Activated CD4-positive, CD25-positive, alpha-beta regulatory T cell treated with anti-CD3 and anti-CD28 coated beads, Interleukin-2, amount 50 U/mL, for 24 hours (primary cell): ENCODE data around the gene NRP2.
A peak's percentile ranks its signal among the peaks of the same experiment; 100 is the strongest.

Experiments
- ATAC-seq, 2 donors: fragments of 150-1000 bp; cut with Tn5 transposase; one replicate each; pipeline ENCODE4 v1.10.0; 2021; ENCODE audit warnings: mild to moderate bottlenecking in 1 of 2, moderate library complexity in 1 of 2

NRP2 gene

DNA sequence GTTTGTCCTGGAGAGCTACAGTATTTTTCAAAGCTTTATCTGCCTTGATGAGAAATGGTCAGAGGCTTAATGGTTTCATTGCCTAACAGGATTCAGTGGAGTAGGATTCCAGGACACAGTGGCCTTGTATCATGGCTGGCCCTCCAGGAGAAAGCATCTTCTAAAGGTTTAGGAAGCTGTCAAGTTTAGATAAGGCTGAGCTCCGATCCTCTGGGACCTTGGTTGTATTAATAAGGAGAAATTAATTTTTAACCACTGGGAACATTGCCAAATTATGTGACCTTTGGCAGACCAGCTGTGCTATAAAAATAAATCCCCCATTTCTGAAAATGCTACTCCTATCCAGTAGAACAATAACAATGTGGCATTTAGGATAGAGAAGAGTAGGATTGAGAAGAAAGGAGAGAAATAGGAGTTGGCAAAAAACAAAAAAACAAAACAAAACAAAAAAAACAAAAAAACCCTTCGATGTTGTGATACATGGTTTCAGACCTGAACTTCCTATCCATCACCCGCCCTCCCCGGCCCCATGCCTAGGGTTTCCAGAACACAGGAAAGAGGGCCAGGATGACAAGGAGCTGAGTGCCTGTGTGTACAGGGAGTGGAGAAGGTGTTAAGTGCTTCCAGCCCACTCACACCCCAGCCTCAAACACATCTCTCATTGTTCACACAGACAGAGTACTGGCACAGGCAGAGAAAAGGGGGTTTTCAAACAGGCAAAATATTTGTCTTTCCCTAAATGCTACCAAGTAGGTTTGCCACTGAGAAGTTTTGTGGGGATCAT, 6.3 kb downstream of the NRP2 start:
- no peak for ATAC-seq

- no peak for ATAC-seq
Observed at GRCh38 chr2:205689820-205690219, 7.5 kb downstream of the NRP2 start.

- ATAC-seq = no peak
Observed at GRCh38 chr2:205692104-205692503, 9.8 kb downstream of the NRP2 start.

DNA sequence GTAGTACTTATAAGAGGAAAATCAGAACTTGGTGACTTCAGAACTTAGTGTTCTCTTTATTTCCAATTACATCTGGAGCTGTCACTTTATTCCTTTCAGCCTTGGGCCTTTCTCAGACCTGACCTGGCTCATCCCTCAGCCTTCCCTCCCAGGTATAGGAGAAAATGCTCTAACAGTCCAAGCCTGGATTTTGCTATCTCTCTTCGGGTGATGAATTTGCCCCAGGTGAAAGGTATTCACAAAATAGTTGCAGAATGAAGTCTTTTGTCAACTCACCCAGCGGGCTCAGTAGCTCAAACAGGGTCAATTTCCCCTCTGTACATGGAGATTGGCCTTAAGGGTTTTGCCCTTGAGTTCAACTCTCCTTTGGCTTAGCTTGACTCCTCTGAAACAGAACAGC, 12.0 kb downstream of the NRP2 start:
- ATAC-seq = no peak

DNA sequence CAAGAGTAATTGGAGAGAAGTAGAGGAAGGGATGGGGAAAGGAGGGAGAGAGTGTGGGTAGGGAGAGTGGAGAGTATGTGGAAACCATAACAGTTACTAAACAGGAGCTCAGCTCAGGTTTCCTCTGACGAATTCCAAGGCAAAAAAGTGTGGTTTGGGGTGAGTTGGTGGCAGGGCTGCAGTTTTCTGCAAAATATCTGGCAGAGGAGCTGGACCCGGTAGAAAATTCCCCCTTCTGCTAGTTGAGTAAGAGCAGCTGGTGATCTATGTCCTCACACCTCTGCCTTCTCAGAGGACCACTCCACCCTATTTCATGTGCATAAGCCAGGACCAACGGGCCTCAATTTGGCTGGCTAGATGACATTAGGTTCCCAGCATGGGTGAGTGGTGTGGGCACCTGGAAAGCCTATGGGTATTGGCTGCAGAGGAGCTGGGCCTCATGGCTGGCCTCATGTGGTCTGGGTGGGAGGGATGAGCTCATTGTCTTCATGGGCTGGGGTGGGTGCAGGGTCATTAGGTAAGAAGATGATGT, 13.2 kb downstream of the NRP2 start:
- no peak for ATAC-seq

GRCh38 chr2:205696331-205696926, 14.1 kb downstream of the NRP2 start:
- no peak for ATAC-seq

DNA sequence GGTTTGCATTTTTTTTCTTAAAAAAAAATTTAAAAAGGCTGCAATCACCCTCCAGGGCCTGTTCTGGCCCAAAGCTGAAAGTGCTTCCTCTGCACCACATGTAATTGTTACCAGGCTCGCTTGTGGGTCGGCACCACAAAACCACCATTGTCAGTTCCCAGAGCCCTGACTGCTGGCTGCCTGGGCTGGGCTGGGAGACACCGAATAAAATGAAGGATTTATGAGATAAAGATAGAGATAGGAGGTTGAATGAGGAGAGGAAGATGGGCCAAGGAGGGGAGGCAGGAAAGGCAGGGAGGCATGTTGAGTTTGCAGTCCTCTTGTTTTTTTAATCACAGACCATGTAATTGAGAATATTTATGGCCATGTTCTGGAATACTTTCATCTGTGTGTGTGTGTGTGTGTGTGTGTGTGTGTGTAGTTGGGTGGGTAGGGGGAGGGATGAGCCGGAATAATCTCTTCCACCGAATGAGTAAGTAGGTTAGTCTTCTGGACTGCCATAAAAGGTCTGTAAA, 14.7 kb downstream of the NRP2 start:
- ATAC-seq = no peak

GRCh38 chr2:205698286-205699268, 16.3 kb downstream of the NRP2 start:
- no peak for ATAC-seq

GRCh38 chr2:205699515-205700289, 17.4 kb downstream of the NRP2 start:
- ATAC-seq = no peak

GRCh38 chr2:205700331-205701132, 18.2 kb downstream of the NRP2 start:
- ATAC-seq = peak; percentile 30 to 45

DNA sequence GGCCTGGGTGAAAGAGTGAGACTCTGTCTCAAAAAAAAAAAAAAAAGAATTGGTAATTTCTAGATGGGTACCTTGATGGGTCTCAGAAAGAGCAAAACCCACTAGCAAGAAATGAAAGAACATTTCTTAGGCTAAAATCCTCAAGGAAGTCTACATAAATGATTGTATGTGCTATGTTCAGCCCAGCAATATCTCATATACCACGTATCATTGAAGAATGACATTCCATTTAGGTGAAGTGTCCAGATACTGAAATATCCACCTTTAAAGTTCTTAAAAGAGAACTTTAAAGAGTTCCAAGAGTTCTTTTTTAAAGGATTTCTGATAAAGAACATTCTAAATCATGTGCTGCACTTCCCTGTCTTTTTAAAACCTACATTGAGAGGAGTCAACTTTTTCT, 19.2 kb downstream of the NRP2 start:
- no peak for ATAC-seq

DNA sequence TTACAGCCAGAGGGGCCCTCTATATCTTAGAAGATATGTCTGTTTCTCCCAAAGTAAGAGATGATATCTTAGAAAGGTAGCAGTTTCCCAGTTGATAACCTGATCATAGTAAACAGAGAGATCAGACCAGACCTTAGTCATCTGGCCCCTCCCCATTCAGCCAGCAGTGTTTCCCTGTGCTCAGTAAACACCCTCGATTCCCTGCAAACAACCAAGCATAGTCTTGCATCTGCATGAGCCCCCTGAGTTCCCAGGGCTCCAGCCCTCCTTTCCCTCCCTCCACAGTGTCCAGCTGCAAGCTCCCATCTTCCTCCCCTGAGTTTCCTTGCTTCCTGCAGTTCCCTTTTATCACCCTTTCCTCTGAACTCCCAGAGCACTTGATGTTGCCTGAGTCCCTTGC, 20.3 kb downstream of the NRP2 start:
- ATAC-seq = no peak

DNA sequence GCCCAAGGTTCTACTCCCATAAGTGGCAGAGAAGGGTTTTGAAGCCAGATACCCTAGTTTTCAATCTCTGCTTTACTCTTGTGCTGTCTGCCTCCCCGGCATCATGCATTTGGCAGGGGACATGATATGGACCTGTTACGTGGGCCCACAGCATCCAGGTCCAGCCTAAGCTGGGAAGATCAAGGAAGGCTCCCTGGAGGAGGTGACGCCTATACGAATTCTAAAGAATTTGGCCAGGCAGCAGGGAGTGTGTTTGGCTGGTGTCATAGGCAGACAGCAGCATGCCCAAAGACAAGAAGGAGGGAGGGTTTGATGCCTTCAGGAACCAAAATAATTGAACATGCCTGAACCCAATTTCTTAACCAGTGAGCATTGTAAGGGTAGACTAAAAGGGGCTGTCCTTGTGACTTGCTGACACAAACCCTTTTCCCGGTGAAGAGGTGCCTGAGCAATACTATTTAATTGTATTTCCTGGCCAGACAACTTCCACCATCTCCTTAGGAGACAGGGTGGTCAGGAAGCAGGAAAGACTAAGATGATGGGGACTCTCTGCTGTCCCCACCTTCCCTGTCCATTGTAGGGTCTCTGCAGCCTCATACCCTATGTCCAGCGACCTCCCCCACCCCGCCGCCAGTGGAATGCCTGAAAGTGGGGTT, 21.3 kb downstream of the NRP2 start:
- no peak for ATAC-seq

GRCh38 chr2:205704127-205704741, 21.9 kb downstream of the NRP2 start:
- ATAC-seq = no peak

DNA sequence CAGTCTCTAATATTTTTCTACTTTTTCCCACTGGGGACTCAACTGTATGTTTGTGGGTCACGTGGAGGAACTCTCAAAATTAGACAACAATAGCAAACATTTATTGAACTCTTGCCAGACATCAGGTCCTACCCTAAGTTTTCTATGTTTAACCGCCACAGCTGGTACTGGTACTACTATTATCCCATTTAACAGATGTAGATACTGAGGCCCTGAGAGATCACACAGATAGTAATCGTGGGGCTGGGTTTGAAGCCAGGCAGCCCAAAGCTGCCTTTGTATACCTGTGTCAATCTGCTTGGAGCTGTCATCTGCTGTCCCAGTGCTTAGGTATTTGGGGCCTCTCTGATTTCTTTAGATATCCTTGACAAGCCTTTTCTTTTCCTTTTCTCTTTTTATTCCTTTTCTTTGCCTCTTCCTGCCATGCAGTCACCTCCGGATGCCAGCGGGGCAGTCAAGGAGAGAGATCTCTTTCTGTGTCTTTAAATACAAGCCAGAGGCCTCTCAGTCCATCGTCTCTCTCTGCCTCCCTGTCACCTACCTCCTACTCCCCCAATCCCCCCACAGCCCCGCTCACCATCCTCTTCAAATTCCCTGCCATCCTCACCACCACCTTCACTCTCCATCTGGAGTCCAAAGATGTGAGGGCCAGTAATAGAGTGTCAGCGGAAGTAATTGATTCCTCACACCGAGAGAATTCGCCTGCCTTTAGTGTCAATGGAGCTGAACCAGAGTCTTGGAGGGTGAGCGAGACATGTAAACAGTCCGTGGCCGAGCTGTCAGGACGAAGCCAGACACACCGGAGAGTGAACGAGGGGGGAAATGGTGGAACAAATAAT, 23.4 kb downstream of the NRP2 start:
- no peak for ATAC-seq

- ATAC-seq = peak; percentile 80 to 85
Observed at GRCh38 chr2:205706769-205707381, 24.6 kb downstream of the NRP2 start.

GRCh38 chr2:205708231-205708631, 25.9 kb downstream of the NRP2 start:
- no peak for ATAC-seq

DNA sequence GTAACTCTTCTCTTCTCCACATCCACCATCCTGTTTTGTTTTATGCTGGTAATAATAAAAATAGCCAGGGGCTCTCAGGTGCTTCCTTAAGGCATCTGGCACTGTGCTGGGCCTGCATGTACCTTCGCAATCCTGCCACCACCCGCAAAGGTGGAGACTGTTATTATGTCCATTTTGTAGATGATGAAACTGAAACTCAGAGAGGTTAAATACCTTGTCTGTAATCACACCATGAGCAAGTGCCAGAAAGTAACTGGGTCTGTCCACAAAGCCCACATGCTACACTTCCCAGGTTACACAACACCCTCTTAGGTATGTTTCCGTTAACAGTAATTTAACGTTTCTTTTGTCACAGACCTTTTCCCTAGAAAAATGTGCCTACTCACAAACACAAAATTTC, 27.0 kb downstream of the NRP2 start:
- ATAC-seq = no peak

- peak; percentile 36 to 53 for ATAC-seq
Observed at GRCh38 chr2:205712508-205712907, 30.2 kb downstream of the NRP2 start.
